Activated T-cell treated with anti-CD3 and anti-CD28 coated beads, Interleukin-2, amount 50 U/mL, for 72 hours (primary cell): ENCODE results near the gene IWS1. TPM values are rescaled to one million over a fixed set of nuclear protein-coding genes. Genes with fewer than 3 reads are reported as not detected.

Source experiments
- ATAC-seq, 2 donors: fragments of 150-1000 bp; cut with Tn5 transposase; replicated peaks in 1 of 2; 2 replicates each; pipeline ENCODE4 v1.10.0; 2021; ENCODE audit warnings: moderate library complexity in 2 of 2, mild to moderate bottlenecking in 1 of 2
- DNase-seq, 2 donors: peaks; one replicate each; pipeline ENCODE4 v3.0.0; 2021 to 2022; ENCODE audit warnings: mixed read lengths in 1 of 2
- H3K27ac Mint-ChIP-seq: one replicate; pipeline ENCODE4 v1.8.0; 2022; ENCODE audit warnings: mild to moderate bottlenecking, moderate library complexity, mixed read lengths
- H3K27me3 Mint-ChIP-seq: one replicate; pipeline ENCODE4 v1.8.0; 2022; ENCODE audit warnings: low read depth, mixed read lengths
- H3K36me3 Mint-ChIP-seq, 2 donors: one replicate each; pipeline ENCODE4 v1.8.0; 2022; ENCODE audit warnings: mixed read lengths in 2 of 2, mild to moderate bottlenecking in 1 of 2; ENCODE audit not compliant: insufficient read depth in 2 of 2
- H3K4me1 Mint-ChIP-seq: one replicate; pipeline ENCODE4 v1.8.0; 2022; ENCODE audit warnings: low read depth, mixed read lengths
- H3K4me3 Mint-ChIP-seq, 2 donors: one replicate each; pipeline ENCODE4 v1.8.0; 2022; ENCODE audit warnings: mild to moderate bottlenecking in 2 of 2, mixed read lengths in 2 of 2, moderate library complexity in 2 of 2
- H3K9me3 Mint-ChIP-seq, 2 donors: one replicate each; pipeline ENCODE4 v1.8.0; 2022; ENCODE audit warnings: mixed read lengths in 2 of 2
- total RNA-seq, 2 donors: library from RNA; stranded (reverse); gene quantifications; one replicate each; pipeline ENCODE4 v1.2.3, GENCODE V29; 2022

The IWS1 gene
- total RNA-seq, 2 donors from 2014 or later: 39.0 to 43.6 TPM

- Mint-ChIP-seq H3K9me3 (peaks cover 7 to 10% of the 10 kb centered on the region in 2 donors), H3K27ac (no peak overlapping the region), H3K4me3 (no peak overlapping the region), H3K4me1 (peaks cover 6% of the 10 kb centered on the region), H3K27me3 (peaks cover 29% of the 10 kb centered on the region), H3K36me3 (peaks cover 0 to 15% of the 10 kb centered on the region in 2 donors)
- DNase-seq (no peak), ATAC-seq (no peak)
Measured at GRCh38 chr2:127449898-127450297, 76.4 kb downstream of the IWS1 start.

DNA sequence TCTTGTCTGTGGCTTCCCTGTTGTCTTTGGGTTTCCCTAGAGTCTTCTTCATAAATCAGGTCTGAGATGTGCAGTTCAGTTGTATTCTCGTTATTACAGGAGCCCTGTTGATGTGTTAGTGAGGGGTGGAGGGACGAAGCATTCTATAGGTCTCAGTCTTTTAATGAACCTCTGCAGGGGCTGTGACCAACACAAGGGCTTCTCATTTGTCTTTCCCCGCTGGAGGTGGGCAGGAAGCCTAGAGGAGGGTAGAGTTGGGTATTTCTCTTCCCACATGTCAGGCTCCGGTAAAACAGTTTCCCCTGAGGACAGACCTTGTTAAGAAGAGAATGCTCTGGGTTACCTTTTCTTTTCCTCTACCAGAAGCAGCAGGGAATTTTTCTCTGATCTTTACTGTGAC, 76.9 kb downstream of the IWS1 start:
- Mint-ChIP-seq H3K9me3 (peaks cover 7 to 10% of the 10 kb centered on the region in 2 donors), H3K4me3 (no peak overlapping the region), H3K27ac (no peak overlapping the region), H3K4me1 (peaks cover 6% of the 10 kb centered on the region), H3K27me3 (peaks cover 30% of the 10 kb centered on the region), H3K36me3 (peaks cover 0 to 15% of the 10 kb centered on the region in 2 donors)
- DNase-seq (no peak), ATAC-seq (no peak)

DNA sequence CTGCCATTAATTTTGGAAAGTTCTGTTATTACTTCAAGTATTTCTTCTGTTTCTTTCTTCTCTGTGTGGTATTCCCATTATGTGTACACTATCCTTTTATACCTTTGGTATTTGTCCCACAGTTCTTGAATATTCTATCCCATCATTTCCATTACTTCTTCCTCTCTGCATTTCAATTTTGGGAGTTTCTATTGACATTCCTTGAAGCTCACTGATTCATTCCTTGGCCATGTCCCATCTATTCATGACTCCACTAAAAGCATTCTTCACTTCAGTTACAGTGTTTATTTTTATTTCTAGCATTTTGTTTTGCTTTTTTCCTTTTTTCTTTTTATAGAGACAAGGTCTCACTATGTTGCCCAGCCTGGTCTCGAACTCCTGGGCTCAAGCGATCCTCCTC, 77.8 kb downstream of the IWS1 start:
- Mint-ChIP-seq H3K27me3 (peaks cover 30% of the 10 kb centered on the region), H3K9me3 (peaks cover 10% of the 10 kb centered on the region in 2 donors)

DNA sequence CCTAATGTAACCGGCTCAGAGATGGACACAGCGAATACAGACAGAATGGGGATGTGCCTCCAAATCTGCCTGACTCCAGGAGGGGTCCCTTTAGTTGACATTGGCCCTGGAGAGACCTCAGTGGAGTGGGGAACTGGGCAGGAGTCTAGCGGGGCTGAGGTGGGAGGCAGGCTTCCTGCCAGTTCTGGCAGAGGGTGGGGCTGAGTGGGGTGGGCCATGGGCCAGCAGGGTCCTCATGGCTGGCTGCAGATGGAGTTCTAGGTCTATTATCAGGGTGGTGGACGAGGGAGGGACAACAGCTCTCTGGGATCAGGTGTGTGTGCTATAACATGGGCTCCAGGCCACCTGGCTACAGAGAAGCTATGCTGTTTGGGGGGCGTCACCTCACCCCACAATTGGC, 86.9 kb downstream of the IWS1 start:
- Mint-ChIP-seq H3K36me3 (peaks cover 0 to 1% of the 10 kb centered on the region in 2 donors), H3K4me3 (no peak overlapping the region), H3K4me1 (no peaks in the 10 kb centered on the region), H3K27ac (no peak overlapping the region), H3K27me3 (no peaks in the 10 kb centered on the region), H3K9me3 (peaks cover 1 to 7% of the 10 kb centered on the region in 2 donors)
- ATAC-seq (no peak), DNase-seq (no peak)

More for the DNA sequence above, 77.8 kb downstream of the IWS1 start:
- Mint-ChIP-seq H3K4me1 (peaks cover 6% of the 10 kb centered on the region), H3K27ac (no peak overlapping the region), H3K36me3 (peaks cover 0 to 15% of the 10 kb centered on the region in 2 donors), H3K4me3 (no peak overlapping the region)
- DNase-seq: no peak
- ATAC-seq: no peak

- no peak for ATAC-seq
- peaks cover 0 to 1% of the 10 kb centered on the region in 2 donors for H3K36me3 Mint-ChIP-seq
- no peak overlapping the region for H3K27ac Mint-ChIP-seq
- DNase-seq: no peak
- H3K27me3 Mint-ChIP-seq: no peaks in the 10 kb centered on the region
- H3K4me1 Mint-ChIP-seq: no peaks in the 10 kb centered on the region
- H3K9me3 Mint-ChIP-seq: peaks cover 1 to 3% of the 10 kb centered on the region in 2 donors
- no peak overlapping the region for H3K4me3 Mint-ChIP-seq
Measured at GRCh38 chr2:127437781-127438726, 88.2 kb downstream of the IWS1 start.

DNA sequence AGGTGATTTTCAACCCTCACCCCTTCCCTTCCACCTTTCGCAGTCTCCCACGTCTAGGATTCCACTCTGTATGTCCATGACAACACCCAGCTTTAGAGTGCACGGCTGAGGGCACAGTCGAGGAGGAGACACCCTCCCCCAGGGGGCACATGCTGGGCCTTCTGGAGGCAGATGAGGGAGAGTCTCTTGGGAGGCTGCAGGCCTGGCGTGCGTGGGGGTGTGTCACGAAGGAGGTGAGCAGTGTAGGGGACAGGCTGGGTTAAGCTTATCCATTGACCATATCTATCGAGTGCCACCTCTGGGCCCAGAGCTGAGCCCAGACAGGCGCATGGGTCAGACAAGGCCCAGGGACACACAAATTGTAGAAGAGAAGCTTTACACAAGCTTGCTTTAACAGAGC, 89.2 kb downstream of the IWS1 start:
- H3K27ac Mint-ChIP-seq: no peak overlapping the region
- no peak overlapping the region for H3K4me3 Mint-ChIP-seq
- H3K4me1 Mint-ChIP-seq: no peaks in the 10 kb centered on the region
- peaks cover 1 to 3% of the 10 kb centered on the region in 2 donors for H3K9me3 Mint-ChIP-seq
- ATAC-seq (no peak), DNase-seq (no peak)
- peaks cover 0 to under 1% of the 10 kb centered on the region in 2 donors for H3K36me3 Mint-ChIP-seq
- no peaks in the 10 kb centered on the region for H3K27me3 Mint-ChIP-seq

- ATAC-seq: no peak
- no peak overlapping the region for H3K27ac Mint-ChIP-seq
- H3K9me3 Mint-ChIP-seq: no peaks in the 10 kb centered on the region
- H3K4me1 Mint-ChIP-seq: no peaks in the 10 kb centered on the region
- no peak overlapping the region for H3K4me3 Mint-ChIP-seq
- H3K36me3 Mint-ChIP-seq: no peaks in the 10 kb centered on the region
- no peaks in the 10 kb centered on the region for H3K27me3 Mint-ChIP-seq
- no peak for DNase-seq
Measured at GRCh38 chr2:127434515-127434914, 91.8 kb downstream of the IWS1 start.

- no peaks in the 10 kb centered on the region for H3K27me3 Mint-ChIP-seq
Measured at GRCh38 chr2:127431408-127432023, 94.8 kb downstream of the IWS1 start.

More at GRCh38 chr2:127431408-127432023, 94.8 kb downstream of the IWS1 start:
- Mint-ChIP-seq H3K4me3 (no peak overlapping the region), H3K9me3 (no peaks in the 10 kb centered on the region), H3K36me3 (no peaks in the 10 kb centered on the region), H3K27ac (no peak overlapping the region), H3K4me1 (no peaks in the 10 kb centered on the region)
- DNase-seq (no peak), ATAC-seq (no peak)

Other genes starting within 250 kb of the IWS1 start
- gene ERCC3, start 232.3 kb downstream of the IWS1 start, total RNA-seq: 10 to 100 TPM; 56.3 to 66.4 TPM
- gene MAP3K2, start 138.5 kb downstream of the IWS1 start, total RNA-seq: 10 to 100 TPM; 48.9 to 49.1 TPM
- under 1 TPM in 1 of 2 donors, not detected in 1; 0.42 TPM for gene PROC, start 108.1 kb downstream of the IWS1 start, total RNA-seq
- gene MYO7B, start 9.2 kb upstream of the IWS1 start, total RNA-seq: under 1 TPM; 0.50 to 0.79 TPM
- not detected for gene GPR17, start 119.7 kb upstream of the IWS1 start, total RNA-seq
- gene LIMS2, start 149.0 kb upstream of the IWS1 start, total RNA-seq: 10 to 100 TPM in 1 of 2 donors, 1 to 10 TPM in 1; 6.4 to 10.3 TPM
- 1 to 10 TPM; 3.7 to 4.7 TPM for gene SFT2D3, start 175.0 kb upstream of the IWS1 start, total RNA-seq